Activated naive CD4-positive, alpha-beta T cell treated with anti-CD3 and anti-CD28 coated beads, Interleukin-2, amount 10 ng/mL, durations not matched to agents 7 days and 5 days (primary cell): ENCODE data around the gene FAM222A.

Experiments
- CTCF ChIA-PET: fragments of 350-600 bp; sonication (Branson Sonifier 250); formaldehyde crosslinking; loops from one replicate; lab custom pipeline; 2021; ENCODE audit warnings: antibody characterized with exemption; lab: Charles Lee
- DNase-seq: peaks from one replicate; pipeline ENCODE4 v3.0.0-alpha.2; 2020
- H3K27ac Mint-ChIP-seq: one replicate; pipeline ENCODE4 v1.8.0; 2021; ENCODE audit warnings: mild to moderate bottlenecking, moderate library complexity, mixed read lengths
- H3K27me3 Mint-ChIP-seq: one replicate; pipeline ENCODE4 v1.8.0; 2021; ENCODE audit warnings: mild to moderate bottlenecking, mixed read lengths
- H3K36me3 Mint-ChIP-seq: one replicate; pipeline ENCODE4 v1.8.0; 2021; ENCODE audit warnings: mixed read lengths
- H3K4me1 Mint-ChIP-seq: one replicate; pipeline ENCODE4 v1.8.0; 2021; ENCODE audit warnings: mixed read lengths
- H3K4me3 Mint-ChIP-seq: one replicate; pipeline ENCODE4 v1.8.0; 2021; ENCODE audit warnings: mild to moderate bottlenecking, moderate library complexity, mixed read lengths
- H3K9me3 Mint-ChIP-seq: one replicate; pipeline ENCODE4 v1.8.0; 2021; ENCODE audit warnings: mixed read lengths

The FAM222A gene

DNA sequence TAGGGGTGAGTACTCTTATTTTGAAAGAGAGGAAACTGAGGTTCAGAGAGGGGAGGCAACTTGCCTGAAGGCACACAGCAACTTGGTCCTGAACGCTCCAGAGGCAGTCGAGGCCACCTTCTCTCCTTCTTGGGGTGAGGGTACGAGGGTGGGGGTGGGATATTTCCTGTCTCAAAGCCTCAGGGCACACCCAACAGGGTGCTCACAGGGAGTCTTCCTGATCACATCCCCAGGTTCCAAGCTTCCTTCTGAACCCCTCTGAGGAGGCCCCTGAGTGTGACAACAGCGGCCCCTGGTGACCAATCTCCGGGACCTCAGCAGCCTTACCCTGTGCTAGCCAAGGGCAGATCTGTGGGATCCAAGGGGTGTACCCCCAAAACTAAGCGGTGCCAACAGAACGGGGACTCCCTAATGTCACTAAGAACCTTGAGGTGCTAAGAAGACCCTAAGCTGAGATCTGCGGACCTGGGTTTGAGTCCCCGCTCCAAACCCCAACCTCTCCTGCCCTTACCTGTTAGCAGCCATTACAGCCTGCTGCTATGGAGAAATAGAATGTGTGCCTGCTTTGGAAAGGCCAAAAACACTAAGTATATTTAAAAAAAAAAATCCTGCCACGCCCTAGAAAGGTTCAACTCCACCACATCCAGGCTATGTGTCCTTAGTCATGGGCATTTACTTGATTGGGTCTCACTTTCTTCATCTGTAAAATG is 61.7 kb downstream of the FAM222A start:
- peaks cover 4% of the 10 kb centered on the region for H3K9me3 Mint-ChIP-seq
- H3K4me1 Mint-ChIP-seq = peaks cover 10% of the 10 kb centered on the region
- peaks cover 1% of the 10 kb centered on the region for H3K36me3 Mint-ChIP-seq
- peak; percentile 83 for DNase-seq
- H3K4me3 Mint-ChIP-seq = no peak overlapping the region
- CTCF ChIA-PET = interaction anchor here (0.6 to 5.0 kb wide), 13 partner anchors 8 to 347 kb away, joined by 3 to 42 read pairs (median 4); partner anchors contain the start of genes MMAB and MVK
- peaks cover 34% of the 10 kb centered on the region for H3K27me3 Mint-ChIP-seq
- no peak overlapping the region for H3K27ac Mint-ChIP-seq

DNA sequence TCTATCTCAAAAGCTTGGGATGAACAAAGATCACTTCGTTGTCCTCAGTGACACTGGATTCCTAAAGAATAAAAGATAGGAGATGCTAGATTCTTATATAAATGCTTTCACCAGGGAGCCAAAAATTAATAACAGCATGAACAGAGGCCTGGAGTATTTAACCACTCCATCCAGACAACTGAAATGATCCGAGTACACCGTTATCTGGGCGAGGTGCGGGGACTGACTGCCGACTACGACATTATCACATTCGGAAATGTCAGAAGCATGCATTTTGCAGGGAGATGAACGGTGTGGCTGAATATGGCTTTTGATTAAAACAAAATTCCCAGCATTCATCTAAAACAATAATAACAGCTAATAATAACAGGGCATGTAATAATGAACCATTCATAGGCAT is 63.0 kb downstream of the FAM222A start:
- no peak overlapping the region for H3K27ac Mint-ChIP-seq
- H3K9me3 Mint-ChIP-seq = peaks cover 4% of the 10 kb centered on the region
- H3K27me3 Mint-ChIP-seq = peaks cover 36% of the 10 kb centered on the region
- no peak overlapping the region for H3K4me3 Mint-ChIP-seq
- CTCF ChIA-PET = interaction anchor here (1.2 to 5.0 kb wide), 6 partner anchors 179 to 343 kb away, joined by 3 to 42 read pairs (median 6); partner anchors contain the start of genes MMAB and MVK
- DNase-seq = no peak
- peaks cover 1% of the 10 kb centered on the region for H3K36me3 Mint-ChIP-seq
- peaks cover 10% of the 10 kb centered on the region for H3K4me1 Mint-ChIP-seq

GRCh38 chr12:109777544-109777943 is 63.9 kb downstream of the FAM222A start:
- CTCF ChIA-PET = interaction anchor here (1.0 to 1.4 kb wide), 4 partner anchors 68 to 283 kb away, joined by 3 to 5 read pairs (median 3); no protein-coding TSS in a partner anchor
- DNase-seq = peak; percentile 63
- peaks cover 1% of the 10 kb centered on the region for H3K36me3 Mint-ChIP-seq
- no peak overlapping the region for H3K27ac Mint-ChIP-seq
- peak overlapping the region; percentile 36 for H3K4me3 Mint-ChIP-seq
- peaks cover 10% of the 10 kb centered on the region for H3K4me1 Mint-ChIP-seq
- H3K9me3 Mint-ChIP-seq = peaks cover 4% of the 10 kb centered on the region
- peaks cover 36% of the 10 kb centered on the region for H3K27me3 Mint-ChIP-seq

DNA sequence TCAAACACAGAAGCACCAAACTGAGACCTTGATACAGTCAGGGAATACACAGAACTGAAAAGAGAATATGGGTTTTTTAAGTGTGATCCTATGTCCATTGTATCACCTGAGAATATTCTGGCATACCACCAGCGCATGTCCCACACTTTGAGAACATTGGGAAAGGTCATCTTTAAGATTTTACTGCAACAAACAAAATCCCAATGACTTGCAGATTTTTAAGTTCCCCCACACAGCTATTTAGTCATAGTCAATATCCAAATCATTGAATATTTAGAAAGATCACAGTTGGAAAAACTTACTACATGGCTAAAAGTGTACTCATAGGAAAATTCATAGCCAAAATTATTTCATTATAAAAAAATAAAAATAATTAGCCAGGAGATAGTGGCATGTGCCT is 65.1 kb downstream of the FAM222A start:
- no peak overlapping the region for H3K4me3 Mint-ChIP-seq
- DNase-seq = no peak
- H3K4me1 Mint-ChIP-seq = peaks cover 6% of the 10 kb centered on the region
- CTCF ChIA-PET = no interaction called here
- no peak overlapping the region for H3K27ac Mint-ChIP-seq
- peaks cover 29% of the 10 kb centered on the region for H3K27me3 Mint-ChIP-seq
- H3K36me3 Mint-ChIP-seq = peaks cover 1% of the 10 kb centered on the region
- H3K9me3 Mint-ChIP-seq = peaks cover 4% of the 10 kb centered on the region

- no peak for DNase-seq
- CTCF ChIA-PET = interaction anchor here (1.5 kb wide), 1 partner anchor 182 kb away, joined by 4 read pairs; no protein-coding TSS in a partner anchor
- Mint-ChIP-seq H3K4me3 (no peak overlapping the region), H3K4me1 (peaks cover 5% of the 10 kb centered on the region), H3K27me3 (peaks cover 26% of the 10 kb centered on the region), H3K27ac (no peak overlapping the region), H3K9me3 (peaks cover 4% of the 10 kb centered on the region), H3K36me3 (peaks cover 1% of the 10 kb centered on the region)
Observed at GRCh38 chr12:109779382-109779781, 65.8 kb downstream of the FAM222A start.

DNA sequence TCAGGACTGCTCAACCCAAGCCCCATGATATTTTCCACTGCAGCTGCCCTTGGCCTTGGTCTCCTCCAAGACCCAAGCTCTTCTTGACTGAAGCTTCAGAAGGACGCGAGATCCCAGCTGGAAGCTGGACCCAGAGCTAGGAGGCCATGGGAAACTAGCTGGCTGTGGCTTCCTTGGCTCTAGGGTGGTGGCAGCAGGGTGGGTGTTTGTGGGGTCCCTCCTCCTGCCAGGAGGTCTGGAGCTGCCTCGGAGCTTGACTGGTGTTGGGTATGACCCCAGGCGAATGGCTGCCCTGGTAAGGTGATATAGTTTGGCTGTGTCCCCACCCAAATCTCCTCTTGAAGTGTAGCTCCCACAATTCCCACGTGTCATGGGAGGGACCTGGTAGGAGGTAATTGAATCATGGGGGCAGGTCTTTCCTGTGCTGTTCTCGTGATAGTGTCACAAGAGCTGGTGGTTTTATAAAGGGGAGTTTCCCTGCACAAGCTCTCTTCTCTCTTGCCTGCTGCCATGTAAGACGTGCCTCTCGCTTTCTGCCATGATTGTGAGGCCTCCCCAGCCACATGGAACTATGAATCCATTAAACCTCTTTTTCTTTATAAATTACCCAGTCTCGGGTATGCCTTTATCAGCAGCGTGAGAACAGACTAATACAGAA is 68.2 kb downstream of the FAM222A start:
- DNase-seq = no peak
- H3K36me3 Mint-ChIP-seq = peaks cover 1% of the 10 kb centered on the region
- CTCF ChIA-PET = interaction anchor here (0.9 to 1.2 kb wide), 2 partner anchors 64 to 184 kb away, joined by 4 read pairs; no protein-coding TSS in a partner anchor
- H3K4me3 Mint-ChIP-seq = no peak overlapping the region
- peaks cover 11% of the 10 kb centered on the region for H3K27me3 Mint-ChIP-seq
- H3K9me3 Mint-ChIP-seq = peaks cover 4% of the 10 kb centered on the region
- H3K27ac Mint-ChIP-seq = no peak overlapping the region
- peaks cover 5% of the 10 kb centered on the region for H3K4me1 Mint-ChIP-seq

DNA sequence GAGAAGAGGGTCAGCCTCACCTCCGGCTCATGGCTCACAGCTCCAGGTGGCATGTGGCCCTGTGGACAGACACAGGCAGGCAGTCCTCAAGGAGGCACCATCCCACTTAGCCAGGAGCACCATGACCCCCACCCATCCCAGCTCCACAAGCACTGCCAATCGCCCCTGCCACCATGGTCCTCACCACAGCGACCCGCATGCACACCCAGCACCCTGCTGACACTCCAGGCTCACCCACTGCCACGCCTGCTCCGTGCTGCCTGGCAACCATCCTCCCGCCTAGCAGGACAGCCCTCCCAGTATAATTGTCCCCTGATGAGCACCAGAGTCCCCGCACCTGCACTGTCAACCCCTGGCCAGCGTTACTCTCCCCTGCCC is 68.7 kb downstream of the FAM222A start:
- peaks cover 4% of the 10 kb centered on the region for H3K4me1 Mint-ChIP-seq
- peaks cover 4% of the 10 kb centered on the region for H3K9me3 Mint-ChIP-seq
- H3K27me3 Mint-ChIP-seq = peaks cover 8% of the 10 kb centered on the region
- no peak overlapping the region for H3K4me3 Mint-ChIP-seq
- no peak for DNase-seq
- CTCF ChIA-PET = interaction anchor here (0.9 to 1.2 kb wide), 2 partner anchors 63 to 184 kb away, joined by 4 read pairs; no protein-coding TSS in a partner anchor
- H3K36me3 Mint-ChIP-seq = peaks cover 1% of the 10 kb centered on the region
- no peak overlapping the region for H3K27ac Mint-ChIP-seq

GRCh38 chr12:109783135-109783964 is 69.7 kb downstream of the FAM222A start:
- Mint-ChIP-seq H3K9me3 (peaks cover 4% of the 10 kb centered on the region), H3K4me1 (no peaks in the 10 kb centered on the region), H3K4me3 (no peak overlapping the region), H3K36me3 (no peaks in the 10 kb centered on the region), H3K27me3 (peaks cover 11% of the 10 kb centered on the region), H3K27ac (no peak overlapping the region)
- CTCF ChIA-PET = interaction anchor here (0.7 kb wide), 1 partner anchor 9 kb away, joined by 3 read pairs; no protein-coding TSS in a partner anchor
- no peak for DNase-seq

- CTCF ChIA-PET = interaction anchor here (0.7 kb wide), 1 partner anchor 9 kb away, joined by 3 read pairs; no protein-coding TSS in a partner anchor
- Mint-ChIP-seq H3K4me3 (no peak overlapping the region), H3K27me3 (peaks cover 13% of the 10 kb centered on the region), H3K9me3 (peaks cover 4% of the 10 kb centered on the region), H3K4me1 (no peaks in the 10 kb centered on the region), H3K27ac (no peak overlapping the region), H3K36me3 (no peaks in the 10 kb centered on the region)
- no peak for DNase-seq
Observed at GRCh38 chr12:109783965-109784244, 70.3 kb downstream of the FAM222A start.

- peaks cover 16% of the 10 kb centered on the region for H3K27me3 Mint-ChIP-seq
- no peak overlapping the region for H3K27ac Mint-ChIP-seq
- no peak overlapping the region for H3K4me3 Mint-ChIP-seq
- no peak for DNase-seq
- no peaks in the 10 kb centered on the region for H3K4me1 Mint-ChIP-seq
- H3K9me3 Mint-ChIP-seq = no peaks in the 10 kb centered on the region
- CTCF ChIA-PET = interaction anchor here (0.6 kb wide), 1 partner anchor 57 kb away, joined by 4 read pairs; no protein-coding TSS in a partner anchor
- H3K36me3 Mint-ChIP-seq = no peaks in the 10 kb centered on the region
Observed at GRCh38 chr12:109785854-109786253, 72.2 kb downstream of the FAM222A start.

DNA sequence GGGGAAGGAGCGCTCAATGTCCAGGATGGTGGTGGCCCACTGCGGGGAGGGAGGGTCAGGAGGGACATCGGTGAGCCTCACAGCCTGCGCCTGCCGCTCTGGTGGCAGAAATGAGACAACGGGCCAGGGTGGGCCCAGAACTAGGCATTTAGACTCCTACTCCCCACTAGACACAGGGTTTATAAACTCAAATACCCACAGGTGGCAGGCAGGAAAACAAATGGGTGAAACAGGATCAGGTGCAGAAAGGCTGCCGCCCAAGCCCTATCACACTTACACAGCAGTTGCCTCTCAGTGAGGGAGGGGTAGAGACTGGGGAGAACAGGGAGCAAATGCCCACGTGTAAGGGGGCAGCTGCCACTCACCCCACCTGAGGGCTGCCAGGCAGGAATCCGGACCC is 73.2 kb downstream of the FAM222A start:
- Mint-ChIP-seq H3K4me1 (no peaks in the 10 kb centered on the region), H3K27ac (no peak overlapping the region), H3K27me3 (peaks cover 14% of the 10 kb centered on the region), H3K36me3 (no peaks in the 10 kb centered on the region), H3K4me3 (no peak overlapping the region), H3K9me3 (no peaks in the 10 kb centered on the region)
- CTCF ChIA-PET = no interaction called here
- DNase-seq = no peak

DNA sequence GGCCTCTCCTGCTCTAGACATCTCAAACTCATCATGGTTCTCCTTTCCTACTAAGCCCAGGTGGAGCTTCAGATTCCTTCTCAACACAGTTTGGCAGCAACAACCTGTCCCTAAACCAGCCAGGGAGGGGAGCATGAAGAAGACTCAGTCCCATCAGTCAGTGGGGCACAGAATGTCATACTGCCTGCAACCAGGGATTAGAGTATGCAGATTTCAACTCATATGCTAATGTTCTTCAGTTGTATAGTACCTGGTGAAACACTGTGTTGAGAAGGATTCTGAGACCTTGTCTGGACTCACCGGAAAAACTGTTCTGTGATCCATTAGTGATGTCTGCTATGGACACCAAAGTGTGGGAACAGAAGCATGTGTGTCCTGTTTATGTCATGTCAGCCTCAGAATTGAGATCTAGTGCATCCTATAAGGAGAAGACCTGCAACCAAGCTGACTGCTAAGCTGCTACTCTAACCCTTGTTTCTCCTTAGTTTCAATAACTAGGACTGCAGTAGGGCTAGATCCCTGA is 76.0 kb downstream of the FAM222A start:
- Mint-ChIP-seq H3K27me3 (peaks cover 31% of the 10 kb centered on the region), H3K4me1 (no peaks in the 10 kb centered on the region), H3K9me3 (no peaks in the 10 kb centered on the region), H3K27ac (no peak overlapping the region), H3K36me3 (no peaks in the 10 kb centered on the region), H3K4me3 (no peak overlapping the region)
- CTCF ChIA-PET = no interaction called here
- no peak for DNase-seq

GRCh38 chr12:109792992-109793391 is 79.4 kb downstream of the FAM222A start:
- peaks cover 40% of the 10 kb centered on the region for H3K27me3 Mint-ChIP-seq
- no peak overlapping the region for H3K4me3 Mint-ChIP-seq
- H3K9me3 Mint-ChIP-seq = no peaks in the 10 kb centered on the region
- H3K27ac Mint-ChIP-seq = no peak overlapping the region
- DNase-seq = no peak
- H3K4me1 Mint-ChIP-seq = no peaks in the 10 kb centered on the region
- H3K36me3 Mint-ChIP-seq = no peaks in the 10 kb centered on the region
- CTCF ChIA-PET = interaction anchor here (1.2 kb wide), 1 partner anchor 13 kb away, joined by 4 read pairs; no protein-coding TSS in a partner anchor
